ENCODE measurements around the gene NAALADL2. TPM values are rescaled to one million over a fixed set of nuclear protein-coding genes. Genes with fewer than 3 reads are reported as not detected.

NAALADL2 gene
- total RNA-seq, 2 donors from 2014 or later = 8.5 to 24.3 TPM

DNA sequence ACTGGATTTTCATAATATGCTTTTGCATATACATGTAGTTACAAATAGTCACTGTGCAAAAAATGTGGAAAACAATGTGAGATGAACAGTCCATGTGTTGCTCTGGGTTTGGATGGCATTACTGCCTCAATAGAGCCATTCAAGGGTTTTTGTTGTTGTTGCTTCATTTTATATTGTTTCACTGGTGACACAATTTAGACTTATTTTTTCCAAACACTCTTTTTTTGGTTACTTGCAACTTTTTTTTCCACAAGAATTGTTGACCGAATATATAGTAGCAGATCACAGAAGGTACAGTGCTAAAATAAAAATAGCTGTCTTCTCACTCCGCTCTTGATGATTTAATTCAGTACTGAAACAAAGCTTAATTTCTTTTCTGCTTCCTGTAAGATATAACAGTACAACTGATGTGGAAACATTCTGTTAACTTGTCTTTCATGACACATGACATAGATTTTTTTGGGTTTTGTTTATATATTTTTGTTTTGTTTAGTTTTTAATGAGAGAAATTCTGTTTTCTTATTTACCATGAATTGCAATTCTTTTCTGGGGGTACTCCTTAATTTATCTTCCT, 618.6 kb downstream of the NAALADL2 start:
- H3K36me3 ChIP-seq = no peaks in the 10 kb centered on the region
- intact Hi-C loops (cut with DNase I) = no loop called here
- H3K4me3 ChIP-seq = no peak overlapping the region
- no peak for DNase-seq
- no peak overlapping the region for H3K27ac ChIP-seq
- H3K9ac ChIP-seq (ENCODE audit: low read depth in 2 of 2, low read length in 2 of 2) = no peak overlapping the region
- no peaks in the 10 kb centered on the region for H3K27me3 ChIP-seq
- TF ChIP-seq, protein P1, sequence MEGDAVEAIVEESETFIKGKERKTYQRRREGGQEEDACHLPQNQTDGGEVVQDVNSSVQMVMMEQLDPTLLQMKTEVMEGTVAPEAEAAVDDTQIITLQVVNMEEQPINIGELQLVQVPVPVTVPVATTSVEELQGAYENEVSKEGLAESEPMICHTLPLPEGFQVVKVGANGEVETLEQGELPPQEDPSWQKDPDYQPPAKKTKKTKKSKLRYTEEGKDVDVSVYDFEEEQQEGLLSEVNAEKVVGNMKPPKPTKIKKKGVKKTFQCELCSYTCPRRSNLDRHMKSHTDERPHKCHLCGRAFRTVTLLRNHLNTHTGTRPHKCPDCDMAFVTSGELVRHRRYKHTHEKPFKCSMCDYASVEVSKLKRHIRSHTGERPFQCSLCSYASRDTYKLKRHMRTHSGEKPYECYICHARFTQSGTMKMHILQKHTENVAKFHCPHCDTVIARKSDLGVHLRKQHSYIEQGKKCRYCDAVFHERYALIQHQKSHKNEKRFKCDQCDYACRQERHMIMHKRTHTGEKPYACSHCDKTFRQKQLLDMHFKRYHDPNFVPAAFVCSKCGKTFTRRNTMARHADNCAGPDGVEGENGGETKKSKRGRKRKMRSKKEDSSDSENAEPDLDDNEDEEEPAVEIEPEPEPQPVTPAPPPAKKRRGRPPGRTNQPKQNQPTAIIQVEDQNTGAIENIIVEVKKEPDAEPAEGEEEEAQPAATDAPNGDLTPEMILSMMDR (IDR thresholded peaks at IDR 0.05) = no peak
- H3K9me3 ChIP-seq = no peaks in the 10 kb centered on the region
- no peaks in the 10 kb centered on the region for H3K4me1 ChIP-seq

DNA sequence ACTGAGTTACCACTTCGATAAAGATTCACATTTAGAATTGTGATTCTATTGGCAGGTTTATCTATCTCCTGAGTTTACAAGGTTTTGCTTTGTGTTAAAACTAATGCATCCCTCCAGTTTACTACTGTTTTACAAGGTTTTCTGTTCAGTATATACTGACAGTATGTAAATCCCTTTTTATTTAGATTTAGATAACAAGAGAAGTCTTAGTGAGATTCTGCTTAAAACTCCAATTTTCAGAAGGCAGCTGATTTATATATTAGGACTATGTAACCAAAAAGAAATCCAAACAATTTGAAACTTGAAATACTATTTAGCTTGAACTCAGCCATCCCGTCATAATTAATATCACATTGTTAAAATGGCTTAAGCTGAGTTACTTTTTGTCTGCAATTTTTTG, 619.2 kb downstream of the NAALADL2 start:
- Histone ChIP-seq H3K4me3 (no peak overlapping the region), H3K27ac (no peak overlapping the region), H3K27me3 (no peaks in the 10 kb centered on the region), H3K9ac (ENCODE audit: low read depth in 2 of 2, low read length in 2 of 2) (no peak overlapping the region), H3K36me3 (no peaks in the 10 kb centered on the region), H3K4me1 (no peaks in the 10 kb centered on the region), H3K9me3 (no peaks in the 10 kb centered on the region)
- TF ChIP-seq, protein P1 (IDR thresholded peaks at IDR 0.05) = no peak
- intact Hi-C loops (cut with DNase I) = no loop called here
- DNase-seq = no peak

DNA sequence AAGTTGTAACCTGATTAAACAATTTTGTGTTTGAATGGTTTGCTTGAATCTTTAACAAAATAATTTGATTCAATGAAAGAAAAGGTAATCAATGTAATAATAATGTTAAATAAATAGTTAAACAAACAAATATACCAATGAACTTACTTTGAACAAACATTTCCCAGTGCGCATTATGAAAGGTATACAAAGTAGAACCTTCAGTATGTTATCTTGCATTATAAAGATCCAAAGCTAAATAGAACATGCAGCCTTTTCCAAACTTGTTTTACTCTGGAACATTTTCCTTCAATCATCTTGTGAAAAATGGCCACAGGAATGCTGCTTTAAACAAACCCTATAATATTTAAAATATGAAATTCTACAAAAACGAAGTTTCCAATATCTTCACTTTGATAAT, 620.0 kb downstream of the NAALADL2 start:
- intact Hi-C loops (cut with DNase I) = no loop called here
- no peak overlapping the region for H3K9ac ChIP-seq (ENCODE audit: low read depth in 2 of 2, low read length in 2 of 2)
- TF ChIP-seq, protein P1 (IDR thresholded peaks at IDR 0.05) = no peak
- H3K27me3 ChIP-seq = no peaks in the 10 kb centered on the region
- no peak overlapping the region for H3K27ac ChIP-seq
- no peaks in the 10 kb centered on the region for H3K9me3 ChIP-seq
- no peaks in the 10 kb centered on the region for H3K4me1 ChIP-seq
- H3K36me3 ChIP-seq = no peaks in the 10 kb centered on the region
- no peak for DNase-seq
- H3K4me3 ChIP-seq = no peak overlapping the region

DNA sequence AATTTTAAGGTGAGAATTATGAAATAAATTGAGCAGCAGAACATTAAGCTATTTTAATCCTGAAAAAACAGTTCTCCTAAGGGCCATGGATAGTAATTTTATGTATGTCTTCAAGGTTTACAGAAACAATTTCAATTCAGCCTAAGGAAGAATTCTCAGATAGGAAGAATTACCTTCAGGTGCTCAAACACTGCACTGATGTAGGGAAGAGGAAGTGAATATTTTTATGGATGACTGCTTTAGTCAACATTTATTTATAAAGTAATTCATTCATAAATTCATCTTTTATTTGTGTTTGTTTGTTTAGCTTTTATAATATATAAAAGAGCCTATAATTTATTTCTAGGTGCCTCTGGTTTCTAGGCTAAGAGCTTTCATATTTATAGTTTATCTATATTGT, 620.7 kb downstream of the NAALADL2 start:
- Histone ChIP-seq H3K9me3 (no peaks in the 10 kb centered on the region), H3K36me3 (no peaks in the 10 kb centered on the region), H3K4me3 (no peak overlapping the region), H3K4me1 (no peaks in the 10 kb centered on the region), H3K27ac (no peak overlapping the region), H3K9ac (ENCODE audit: low read depth in 2 of 2, low read length in 2 of 2) (no peak overlapping the region), H3K27me3 (no peaks in the 10 kb centered on the region)
- TF ChIP-seq, protein P1 (IDR thresholded peaks at IDR 0.05) = no peak
- intact Hi-C loops (cut with DNase I) = no loop called here
- DNase-seq = no peak

- Histone ChIP-seq H3K4me3 (no peak overlapping the region), H3K27me3 (no peaks in the 10 kb centered on the region), H3K9me3 (no peaks in the 10 kb centered on the region), H3K36me3 (no peaks in the 10 kb centered on the region), H3K27ac (no peak overlapping the region), H3K9ac (ENCODE audit: low read depth in 2 of 2, low read length in 2 of 2) (no peak overlapping the region), H3K4me1 (no peaks in the 10 kb centered on the region)
- DNase-seq = no peak
- intact Hi-C loops (cut with DNase I) = no loop called here
- TF ChIP-seq, protein P1 (IDR thresholded peaks at IDR 0.05) = no peak
Measured at GRCh38 chr3:175484666-175485065, 625.5 kb downstream of the NAALADL2 start.
